ENCODE results near the gene ZNF343. TPM values are rescaled to one million over a fixed set of nuclear protein-coding genes. Genes with fewer than 3 reads are reported as not detected.

Gene ZNF343
- total and polyA plus RNA-seq, 2 of the 4 experiments (the other 2 are of a cell fraction) = 7.8 to 26.2 TPM

GRCh38 chr20:2557873-2558580 is 49.3 kb upstream of the ZNF343 start:
- no peaks in the 10 kb centered on the region for H3K9me1 ChIP-seq (ENCODE audit: insufficient read depth, low read length)
- no peak overlapping the region for H4K8ac ChIP-seq (ENCODE audit: low read depth in 2 of 2, low read length in 2 of 2)
- H3K4ac ChIP-seq (ENCODE audit: low read depth, low read length) = no peak overlapping the region
- no peak overlapping the region for H3K4me2 ChIP-seq (ENCODE audit: low read depth, low read length)
- TF ChIP-seq POLR2A (IDR thresholded peaks at IDR 0.05; ENCODE audit: low read depth, low read length) (no peak), RAD21 (IDR thresholded peaks at IDR 0.05; ENCODE audit: low read length) (no peak), CHD1 (IDR thresholded peaks at IDR 0.05; ENCODE audit: low read depth, low read length) (no peak)
- in situ Hi-C loops (cut with MboI; ENCODE audit: low sequenced_read_pairs) (no loop called here), dilution Hi-C loops (cut with HindIII; ENCODE audit: low sequenced_read_pairs, unreplicated experiment) (no loop called here), intact Hi-C loops (cut with micrococcal nuclease) (no loop called here)
- no peaks in the 10 kb centered on the region for H3K79me1 ChIP-seq (ENCODE audit: low read depth in 1 of 2, low read length in 2 of 2)
- no peak for DNase-seq
- WGBS, 2 experiments (ENCODE audit: extremely low coverage in 2 of 2, insufficient read length in 1 of 2) = 35% methylated on average over 7 of the region's 22 CpGs; no CpG with 5 or more reads in 1 of the 2 experiments
- no peak overlapping the region for H4K5ac ChIP-seq (ENCODE audit: low read depth, low read length)
- no peaks in the 10 kb centered on the region for H3K36me3 ChIP-seq (ENCODE audit: control insufficient read depth, insufficient read depth, low read length)
- H3K4me3 ChIP-seq (ENCODE audit: insufficient read depth, low read depth, low read length) = no peak overlapping the region
- no peak overlapping the region for H2AK9ac ChIP-seq (replicated peaks; ENCODE audit: low read depth, low read length, poor library complexity)
- no peak overlapping the region for H3K27ac ChIP-seq (ENCODE audit: insufficient read depth, low read length)
- no peak overlapping the region for H2BK15ac ChIP-seq (ENCODE audit: low read depth, low read length)
- no peaks in the 10 kb centered on the region for H3K4me1 ChIP-seq (ENCODE audit: control insufficient read depth, insufficient read depth, low read length)
- no peak overlapping the region for H2BK120ac ChIP-seq (ENCODE audit: low read depth, low read length)
- H3K27me3 ChIP-seq (ENCODE audit: control insufficient read depth, insufficient read depth, low read length) = peaks cover 38% of the 10 kb centered on the region
- ATAC-seq (ENCODE audit: low read depth) = no peak
- H3K9ac ChIP-seq (ENCODE audit: low read depth, low read length) = no peak overlapping the region
- 0 out of 2 replicates have a peak, but pooled peaks cover 2% of the 10 kb centered on the region for H3K9me3 ChIP-seq (ENCODE audit: control insufficient read depth, insufficient read depth, low read length)
- H3K56ac ChIP-seq (ENCODE audit: extremely low read depth, insufficient read depth, low read length) = no peak overlapping the region
- no peak overlapping the region for H2BK20ac ChIP-seq (ENCODE audit: low read depth, low read length)
- H2AK5ac ChIP-seq (ENCODE audit: low read depth, low read length) = no peak overlapping the region
- H4K20me1 ChIP-seq (ENCODE audit: insufficient read depth, low read length) = no peaks in the 10 kb centered on the region
- no peak overlapping the region for H3K18ac ChIP-seq (ENCODE audit: low read depth, low read length)
- no peak overlapping the region for H4K91ac ChIP-seq (ENCODE audit: insufficient read depth, low read depth, low read length)
- no TSS peak for BruUV-seq (replicated peaks)
- H3K23ac ChIP-seq (ENCODE audit: low read depth, low read length) = no peak overlapping the region
- H3K14ac ChIP-seq (replicated peaks; ENCODE audit: low read depth, low read length) = no peak overlapping the region
- H2BK5ac ChIP-seq (ENCODE audit: low read depth, low read length, poor library complexity, severe bottlenecking) = no peak overlapping the region
- ChIA-PET CTCF (no interaction called here), POLR2A (ENCODE audit: unreplicated experiment) (no interaction called here)
- no peak overlapping the region for H2AFZ ChIP-seq (replicated peaks; ENCODE audit: low read length, poor library complexity)

Data from IMR-90 (cell line).